Suppressor macrophage treated with lipopolysaccharide for 4 hours (primary cell): ENCODE measurements around the gene ACSBG1.

ENCODE experiments used
- DNase-seq: peaks from one replicate; pipeline ENCODE4 v3.0.0-alpha.2; 2020

ACSBG1 gene

DNA sequence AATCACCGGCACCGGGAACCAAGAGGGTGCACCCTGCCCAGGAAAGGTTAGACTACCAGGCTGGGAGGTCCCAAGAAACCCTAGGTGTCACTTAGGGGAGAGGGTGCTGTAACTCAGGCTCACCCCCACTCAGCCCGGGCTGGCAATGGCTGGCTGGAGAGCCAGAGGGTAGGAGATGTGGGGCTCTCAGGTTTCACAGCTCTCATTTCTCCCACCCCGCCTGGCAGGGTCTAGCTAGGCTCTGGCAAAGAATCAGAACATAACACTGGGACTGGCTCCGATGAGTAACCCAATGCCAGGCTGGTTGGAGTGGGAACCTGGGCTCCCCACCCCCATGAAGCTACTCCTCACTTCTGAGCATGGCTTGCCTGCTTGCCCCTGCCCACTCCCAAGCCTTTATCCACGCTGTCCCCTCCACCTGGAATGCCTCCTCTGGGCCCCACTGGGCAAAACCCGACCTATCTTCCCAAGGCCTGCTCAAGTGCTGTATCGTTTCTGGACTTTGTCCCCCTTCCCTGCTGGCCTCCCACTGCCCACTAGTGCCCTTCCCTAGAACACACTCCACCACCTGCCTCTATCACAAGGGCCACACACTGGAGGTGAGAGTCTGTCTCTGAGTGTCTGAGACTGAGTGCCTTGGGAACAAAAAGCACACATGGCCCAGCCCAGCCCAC, 105.2 kb downstream of the ACSBG1 start:
- no peak for DNase-seq

- no peak for DNase-seq
Observed at GRCh38 chr15:78127882-78128281, 106.5 kb downstream of the ACSBG1 start.

DNA sequence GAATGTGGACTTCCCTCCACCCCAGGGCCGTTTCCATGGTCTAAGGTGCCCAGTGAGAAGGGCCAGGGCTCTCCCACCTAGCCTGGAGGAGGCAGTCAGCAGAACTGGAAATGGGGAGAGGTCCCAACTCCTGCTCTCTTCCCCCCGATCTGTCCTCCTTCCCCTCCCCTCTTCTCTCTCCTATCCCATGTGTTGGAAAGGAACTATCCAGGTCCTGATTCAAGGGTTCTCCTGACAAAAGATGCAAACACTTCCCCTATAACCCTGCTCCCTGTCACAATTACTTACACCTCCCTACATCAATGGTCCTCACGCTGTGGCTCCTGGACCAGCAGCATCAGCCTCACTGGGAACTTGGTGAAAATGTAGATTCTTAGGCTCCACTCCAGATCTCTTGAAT, 109.1 kb downstream of the ACSBG1 start:
- DNase-seq = no peak

DNA sequence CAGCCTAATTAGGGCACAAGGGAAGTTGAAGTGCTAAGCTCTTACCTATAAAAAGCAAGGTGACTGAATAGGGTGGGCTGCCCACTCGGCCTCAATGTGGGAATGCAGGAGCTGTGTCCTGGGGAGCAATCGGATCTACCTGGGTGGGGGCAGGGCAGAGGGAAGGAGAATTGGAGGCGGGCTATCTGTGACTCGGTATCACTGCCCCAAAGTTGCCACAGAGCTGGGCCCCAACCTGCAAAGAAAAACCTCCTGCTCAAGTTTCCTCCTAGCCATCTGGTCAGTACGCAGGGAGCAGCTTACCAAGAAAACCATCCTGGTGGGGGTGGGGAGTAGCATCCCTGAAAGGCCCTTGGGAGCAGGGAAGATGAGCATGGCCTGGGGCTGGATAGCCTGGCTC, 113.8 kb downstream of the ACSBG1 start:
- no peak for DNase-seq
